DMS 273 (cell line): ENCODE results near the gene ZNF618.
"Not testable (repeated sequence)": the region's sequence is repeated elsewhere in the genome, so short reads cannot be mapped to it uniquely, and the experiment has no call there.

Experiments
- DNase-seq: peaks from one replicate; lab custom pipeline; 2025; ENCODE audit not compliant: unreplicated experiment; lab: John Stamatoyannopoulos, UW

The ZNF618 gene

GRCh38 chr9:114034196-114034595 lies 158.1 kb downstream of the ZNF618 start:
- DNase-seq = peak; percentile 76

- DNase-seq = peak; percentile 93
Observed at GRCh38 chr9:114034661-114035062, 158.6 kb downstream of the ZNF618 start.

- no peak for DNase-seq
Observed at GRCh38 chr9:114035221-114035844, 159.2 kb downstream of the ZNF618 start.

- DNase-seq = no peak
Observed at GRCh38 chr9:114035845-114036801, 160.0 kb downstream of the ZNF618 start.

GRCh38 chr9:114037249-114037648 lies 161.1 kb downstream of the ZNF618 start:
- DNase-seq = no peak

- DNase-seq = no peak
Observed at GRCh38 chr9:114037961-114038723, 162.0 kb downstream of the ZNF618 start.

- DNase-seq = no peak
Observed at GRCh38 chr9:114038724-114039313, 162.7 kb downstream of the ZNF618 start.

GRCh38 chr9:114039484-114039883 lies 163.4 kb downstream of the ZNF618 start:
- DNase-seq = no peak

GRCh38 chr9:114043660-114044059 lies 167.6 kb downstream of the ZNF618 start:
- DNase-seq = not testable (repeated sequence)

- no peak for DNase-seq
Observed at GRCh38 chr9:114046237-114046755, 170.2 kb downstream of the ZNF618 start.

GRCh38 chr9:114046875-114047274 lies 170.8 kb downstream of the ZNF618 start:
- no peak for DNase-seq

GRCh38 chr9:114047717-114048116 lies 171.6 kb downstream of the ZNF618 start:
- peak; percentile 43 for DNase-seq

GRCh38 chr9:114048533-114049415 lies 172.7 kb downstream of the ZNF618 start:
- DNase-seq = no peak

GRCh38 chr9:114049441-114050225 lies 173.5 kb downstream of the ZNF618 start:
- no peak for DNase-seq

- no peak for DNase-seq
Observed at GRCh38 chr9:114050226-114050568, 174.1 kb downstream of the ZNF618 start.

GRCh38 chr9:114050646-114051045 lies 174.5 kb downstream of the ZNF618 start:
- no peak for DNase-seq

- DNase-seq = no peak
Observed at GRCh38 chr9:114051281-114051680, 175.2 kb downstream of the ZNF618 start.

GRCh38 chr9:114051706-114052105 lies 175.6 kb downstream of the ZNF618 start:
- DNase-seq = no peak
